ENCODE results near the gene FAT1. TPM values are rescaled to one million over a fixed set of nuclear protein-coding genes. Genes with fewer than 3 reads are reported as not detected.

The FAT1 gene
- total and polyA plus RNA-seq, 7 donors, result 12.6 to 146 (median 93.1) TPM

DNA sequence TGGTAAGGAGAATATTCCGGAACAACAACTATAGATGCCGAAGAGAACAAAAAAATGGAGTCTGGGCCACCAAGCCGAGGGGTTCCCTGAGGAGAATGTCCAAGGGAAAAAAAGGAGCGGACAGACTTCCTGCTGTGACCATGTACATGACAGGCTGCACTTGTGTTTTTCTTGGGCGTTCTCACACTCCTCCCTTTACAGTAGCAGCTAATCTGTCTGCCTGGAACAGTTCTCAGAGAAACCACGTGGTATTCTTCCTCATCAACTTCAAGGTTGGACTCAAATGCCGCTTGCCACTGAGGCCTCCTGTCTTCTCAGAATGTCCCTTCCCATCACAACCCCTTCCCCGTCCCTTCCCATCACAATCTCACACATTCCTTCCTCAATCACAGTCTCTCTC, 137.5 kb downstream of the FAT1 start:
- Histone ChIP-seq H3K27me3 (no peaks in the 10 kb centered on the region), H3K27ac (no peak overlapping the region), H3K9me3 (no peaks in the 10 kb centered on the region), H3K4me3 (no peak overlapping the region), H3K4me1 (peaks cover 0 to 6% (median 0%) of the 10 kb centered on the region in 4 donors), H3K36me3 (peaks cover 6 to 21% (median 9%) of the 10 kb centered on the region in 4 donors)
- intact Hi-C loops (cut with DNase I), result loop anchor here (2.0 to 10.0 kb wide), 3 partner anchors 113 to 521 kb away; partner anchors contain the start of gene TLR3
- no peak for TF ChIP-seq POLR2AphosphoS5 (IDR thresholded peaks at IDR 0.05)
- TF ChIP-seq EP300 (IDR thresholded peaks at IDR 0.05), result no peak
- TF ChIP-seq CTCF (IDR thresholded peaks at IDR 0.05), result no peak
- no peak for TF ChIP-seq POLR2A (IDR thresholded peaks at IDR 0.05)
- DNase-seq, result no peak
- 85 to 88% methylated on average over 8 of the region's 8 CpGs for WGBS, 2 donors

GRCh38 chr4:186584912-186585311, 138.7 kb downstream of the FAT1 start:
- H3K9me3 ChIP-seq, result no peaks in the 10 kb centered on the region
- WGBS, 2 donors, result 82 to 84% methylated on average over 6 of the region's 6 CpGs
- no peaks in the 10 kb centered on the region for H3K27me3 ChIP-seq
- peaks cover 0 to 6% (median 0%) of the 10 kb centered on the region in 4 donors for H3K4me1 ChIP-seq
- no peak overlapping the region for H3K4me3 ChIP-seq
- H3K27ac ChIP-seq, result no peak overlapping the region
- TF ChIP-seq EP300 (IDR thresholded peaks at IDR 0.05) (no peak), POLR2AphosphoS5 (IDR thresholded peaks at IDR 0.05) (no peak), POLR2A (IDR thresholded peaks at IDR 0.05) (no peak), CTCF (IDR thresholded peaks at IDR 0.05) (no peak)
- intact Hi-C loops (cut with DNase I), result loop anchor here (10.0 kb wide), 1 partner anchor 520 kb away; the partner anchor contains the start of gene TLR3
- DNase-seq, result no peak
- peaks cover 6 to 21% (median 9%) of the 10 kb centered on the region in 4 donors for H3K36me3 ChIP-seq

DNA sequence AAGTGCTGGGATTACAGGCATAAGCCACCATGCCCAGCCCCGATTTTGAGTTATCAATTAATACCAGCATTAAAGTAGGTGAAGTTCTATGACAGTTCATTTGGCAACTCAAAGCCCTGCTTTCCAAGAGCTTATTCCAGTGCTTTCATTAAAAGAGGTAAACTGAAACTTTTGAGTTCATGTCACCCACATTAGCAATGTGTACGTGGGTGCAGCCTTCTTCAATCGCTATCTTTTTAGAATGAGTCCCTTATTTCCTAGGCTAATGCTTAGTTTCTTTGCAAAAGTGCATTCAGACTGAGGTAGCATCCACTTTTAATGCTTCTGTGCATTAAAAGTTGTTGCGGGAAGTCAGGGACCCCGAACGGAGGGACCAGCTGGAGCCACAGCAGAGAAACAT, 142.2 kb downstream of the FAT1 start:
- Histone ChIP-seq H3K36me3 (peaks cover 0 to 10% (median 0%) of the 10 kb centered on the region in 4 donors), H3K27ac (no peak overlapping the region), H3K9me3 (no peaks in the 10 kb centered on the region), H3K27me3 (no peaks in the 10 kb centered on the region), H3K4me3 (no peak overlapping the region), H3K4me1 (no peaks in the 10 kb centered on the region)
- no peak for TF ChIP-seq CTCF (IDR thresholded peaks at IDR 0.05)
- no peak for TF ChIP-seq POLR2A (IDR thresholded peaks at IDR 0.05)
- TF ChIP-seq POLR2AphosphoS5 (IDR thresholded peaks at IDR 0.05), result no peak
- TF ChIP-seq EP300 (IDR thresholded peaks at IDR 0.05), result no peak
- WGBS, 2 donors, result 97% methylated on average over 6 of the region's 6 CpGs
- DNase-seq, result no peak
- intact Hi-C loops (cut with DNase I), result loop anchor here (10.0 kb wide), 1 partner anchor 517 kb away; the partner anchor contains the start of gene TLR3

GRCh38 chr4:186580669-186581068, 143.0 kb downstream of the FAT1 start:
- intact Hi-C loops (cut with DNase I), result loop anchor here (10.0 kb wide), 1 partner anchor 516 kb away; the partner anchor contains the start of gene TLR3
- H3K4me1 ChIP-seq, result no peaks in the 10 kb centered on the region

More at GRCh38 chr4:186580669-186581068, 143.0 kb downstream of the FAT1 start:
- Histone ChIP-seq H3K27me3 (no peaks in the 10 kb centered on the region), H3K4me3 (no peak overlapping the region), H3K9me3 (no peaks in the 10 kb centered on the region), H3K27ac (no peak overlapping the region), H3K36me3 (peaks cover 0 to 10% (median 0%) of the 10 kb centered on the region in 4 donors)
- DNase-seq, result no peak
- TF ChIP-seq EP300 (IDR thresholded peaks at IDR 0.05) (no peak), POLR2AphosphoS5 (IDR thresholded peaks at IDR 0.05) (no peak), CTCF (IDR thresholded peaks at IDR 0.05) (no peak), POLR2A (IDR thresholded peaks at IDR 0.05) (no peak)
- WGBS, 2 donors, result 92 to 98% methylated on average over 1 of the region's 1 CpG

All from sigmoid colon (tissue), 7 donors.